BLaER1 (cell line): Measurements from ENCODE around the gene NAT9.

Experiments used
- H3K27ac ChIP-seq: shearing (Covaris generic); formaldehyde crosslinking; 2 replicates; pipeline ENCODE4 v1.8.1; 2022
- H3K27me3 ChIP-seq: shearing (Covaris generic); formaldehyde crosslinking; 2 replicates; pipeline ENCODE4 v1.8.1; 2022
- H3K36me3 ChIP-seq: shearing (Covaris generic); formaldehyde crosslinking; 2 replicates; pipeline ENCODE4 v1.8.1; 2022
- H3K4me1 ChIP-seq: shearing (Covaris generic); formaldehyde crosslinking; 2 replicates; pipeline ENCODE4 v1.8.1; 2022
- H3K4me2 ChIP-seq: shearing (Covaris generic); formaldehyde crosslinking; 2 replicates; pipeline ENCODE4 v1.8.1; 2022
- H3K4me3 ChIP-seq: shearing (Covaris generic); formaldehyde crosslinking; 2 replicates; pipeline ENCODE4 v1.8.1; 2022
- H3K9ac ChIP-seq: shearing (Covaris generic); formaldehyde crosslinking; 2 replicates; pipeline ENCODE4 v1.8.1; 2022
- H3K9me3 ChIP-seq: shearing (Covaris generic); formaldehyde crosslinking; 2 replicates; pipeline ENCODE4 v1.8.1; 2022
- H4K20me1 ChIP-seq: shearing (Covaris generic); formaldehyde crosslinking; 2 replicates; pipeline ENCODE4 v1.8.1; 2022
- Cebpa-rat ChIP-seq: shearing (Covaris generic); IDR thresholded peaks from 2 replicates; pipeline ENCODE4 v1.8.1; 2022

The NAT9 gene

GRCh38 chr17:74784125-74784810, 8.1 kb upstream of the NAT9 start:
- no peaks in the 10 kb centered on the region for H3K9me3 ChIP-seq
- peaks cover 28% of the 10 kb centered on the region for H3K36me3 ChIP-seq
- peaks cover 61% of the 10 kb centered on the region for H3K4me1 ChIP-seq
- no peaks in the 10 kb centered on the region for H3K27me3 ChIP-seq
- H3K4me2 ChIP-seq, result peak overlapping the region; percentile 49
- peaks cover 66% of the 10 kb centered on the region for H4K20me1 ChIP-seq
- no peak overlapping the region for H3K9ac ChIP-seq
- H3K27ac ChIP-seq, result no peak overlapping the region
- no peak for TF ChIP-seq Cebpa-rat
- no peak overlapping the region for H3K4me3 ChIP-seq

GRCh38 chr17:74782571-74782970, 6.4 kb upstream of the NAT9 start:
- H3K4me1 ChIP-seq, result peaks cover 76% of the 10 kb centered on the region
- no peak overlapping the region for H3K9ac ChIP-seq
- TF ChIP-seq Cebpa-rat, result no peak
- peaks cover 67% of the 10 kb centered on the region for H4K20me1 ChIP-seq
- no peak overlapping the region for H3K27ac ChIP-seq
- peaks cover 16% of the 10 kb centered on the region; the same call in 1 of the 2 replicates for H3K36me3 ChIP-seq
- H3K9me3 ChIP-seq, result no peaks in the 10 kb centered on the region
- H3K4me2 ChIP-seq, result no peak overlapping the region
- no peak overlapping the region for H3K4me3 ChIP-seq
- no peaks in the 10 kb centered on the region for H3K27me3 ChIP-seq

GRCh38 chr17:74780443-74781238, 4.5 kb upstream of the NAT9 start:
- H3K27me3 ChIP-seq, result no peaks in the 10 kb centered on the region
- H3K9me3 ChIP-seq, result no peaks in the 10 kb centered on the region
- H3K4me2 ChIP-seq, result peak overlapping the region; percentile 98
- peak overlapping the region; percentile 25; the same call in 1 of the 2 replicates for H3K9ac ChIP-seq
- peaks cover 14% of the 10 kb centered on the region; the same call in 1 of the 2 replicates for H3K36me3 ChIP-seq
- peaks cover 72% of the 10 kb centered on the region for H3K4me1 ChIP-seq
- H3K27ac ChIP-seq, result peak overlapping the region; percentile 79
- H4K20me1 ChIP-seq, result peaks cover 53% of the 10 kb centered on the region
- H3K4me3 ChIP-seq, result no peak overlapping the region
- no peak for TF ChIP-seq Cebpa-rat

GRCh38 chr17:74779948-74780400, 3.8 kb upstream of the NAT9 start:
- Histone ChIP-seq H3K4me1 (peaks cover 72% of the 10 kb centered on the region), H3K4me3 (peak overlapping the region; percentile 48; the same call in 1 of the 2 replicates), H3K9ac (peak overlapping the region; percentile 55; the same call in 1 of the 2 replicates), H3K9me3 (no peaks in the 10 kb centered on the region), H3K4me2 (peak overlapping the region; percentile 98), H3K27me3 (no peaks in the 10 kb centered on the region), H4K20me1 (peaks cover 53% of the 10 kb centered on the region), H3K36me3 (peaks cover 14% of the 10 kb centered on the region; the same call in 1 of the 2 replicates), H3K27ac (peak overlapping the region; percentile 83)
- TF ChIP-seq Cebpa-rat, result 0 out of 2 replicates have a peak, but pooled peaks have one; percentile 45

- Histone ChIP-seq H3K27me3 (no peaks in the 10 kb centered on the region), H3K9ac (peak overlapping the region; percentile 55; the same call in 1 of the 2 replicates), H3K9me3 (no peaks in the 10 kb centered on the region), H3K36me3 (peaks cover 14% of the 10 kb centered on the region; the same call in 1 of the 2 replicates), H3K27ac (peak overlapping the region; percentile 83), H3K4me1 (peaks cover 69% of the 10 kb centered on the region), H3K4me2 (peak overlapping the region; percentile 98), H4K20me1 (peaks cover 49% of the 10 kb centered on the region), H3K4me3 (peak overlapping the region; percentile 48)
- no peak for TF ChIP-seq Cebpa-rat
Observed at GRCh38 chr17:74779501-74779900, 3.4 kb upstream of the NAT9 start.

- Histone ChIP-seq H3K27me3 (no peaks in the 10 kb centered on the region), H3K4me1 (peaks cover 64% of the 10 kb centered on the region), H3K9me3 (no peaks in the 10 kb centered on the region), H3K27ac (peak overlapping the region; percentile 83; the same call in 1 of the 2 replicates), H4K20me1 (peaks cover 54% of the 10 kb centered on the region), H3K9ac (peak overlapping the region; percentile 55; the same call in 1 of the 2 replicates), H3K4me2 (peak overlapping the region; percentile 98), H3K36me3 (peaks cover 14% of the 10 kb centered on the region), H3K4me3 (peak overlapping the region; percentile 48)
- TF ChIP-seq Cebpa-rat, result no peak
Observed at GRCh38 chr17:74778960-74779359, 2.8 kb upstream of the NAT9 start.

- Histone ChIP-seq H3K36me3 (peaks cover 20% of the 10 kb centered on the region), H3K4me2 (peak overlapping the region; percentile 98)
Observed at GRCh38 chr17:74777901-74778515, 1.9 kb upstream of the NAT9 start.

GRCh38 chr17:74776990-74777389, 845 bp upstream of the NAT9 start:
- no peaks in the 10 kb centered on the region for H3K9me3 ChIP-seq
- TF ChIP-seq Cebpa-rat, result no peak
- peak overlapping the region; percentile 84 for H3K4me3 ChIP-seq
- peak overlapping the region; percentile 97 for H3K4me2 ChIP-seq
- H3K27ac ChIP-seq, result peak overlapping the region; percentile 59
- H3K4me1 ChIP-seq, result peaks cover 59% of the 10 kb centered on the region
- peaks cover 57% of the 10 kb centered on the region for H4K20me1 ChIP-seq
- no peaks in the 10 kb centered on the region for H3K27me3 ChIP-seq
- peaks cover 20% of the 10 kb centered on the region for H3K36me3 ChIP-seq
- H3K9ac ChIP-seq, result peak overlapping the region; percentile 76

More at GRCh38 chr17:74777901-74778515, 1.9 kb upstream of the NAT9 start:
- TF ChIP-seq Cebpa-rat, result no peak
- no peaks in the 10 kb centered on the region for H3K27me3 ChIP-seq
- no peak overlapping the region for H3K4me3 ChIP-seq
- H3K27ac ChIP-seq, result no peak overlapping the region
- peaks cover 59% of the 10 kb centered on the region for H3K4me1 ChIP-seq
- H3K9me3 ChIP-seq, result no peaks in the 10 kb centered on the region
- peaks cover 57% of the 10 kb centered on the region for H4K20me1 ChIP-seq
- no peak overlapping the region for H3K9ac ChIP-seq

- Histone ChIP-seq H3K27ac (peak overlapping the region; percentile 83), H3K4me3 (peak overlapping the region; percentile 84), H3K9me3 (no peaks in the 10 kb centered on the region), H4K20me1 (peaks cover 57% of the 10 kb centered on the region), H3K36me3 (peaks cover 35% of the 10 kb centered on the region), H3K9ac (peak overlapping the region; percentile 89), H3K4me1 (peaks cover 45% of the 10 kb centered on the region), H3K4me2 (peak overlapping the region; percentile 90), H3K27me3 (no peaks in the 10 kb centered on the region)
- TF ChIP-seq Cebpa-rat, result no peak
Observed at GRCh38 chr17:74775409-74776043, 619 bp downstream of the NAT9 start.
